Vagina (tissue), 2 donors: ENCODE data around the gene CA4.
"Not testable (repeated sequence)": the region's sequence is repeated elsewhere in the genome, so short reads cannot be mapped to it uniquely, and the experiment has no call there.

Experiments used
- CTCF ChIP-seq, 3 experiments: fragments of 450-650 bp in 2 of 3; fragments of 200-600 bp in 1 of 3; sonication (generic) in 1 of 3; IDR thresholded peaks; one replicate each; pipeline ENCODE4 v1.5.1; 2017 to 2019; ENCODE audit warnings: antibody characterized with exemption in 3 of 3, mild to moderate bottlenecking in 2 of 3, moderate library complexity in 2 of 3
- POLR2AphosphoS5 ChIP-seq, 2 donors: sonication (generic); formaldehyde crosslinking; IDR thresholded peaks; one replicate each; pipeline ENCODE4 v1.9.0; 2017; ENCODE audit warnings: antibody characterized with exemption in 2 of 2, mild to moderate bottlenecking in 2 of 2, low read depth in 1 of 2; ENCODE audit not compliant: insufficient read depth in 1 of 2

- not testable (repeated sequence) for TF ChIP-seq CTCF (IDR thresholded peaks at IDR 0.05); POLR2AphosphoS5 (IDR thresholded peaks at IDR 0.05; ENCODE audit: insufficient read depth in 1 of 2, low read depth in 1 of 2)
These were observed 40.3 kb downstream of the CA4 start for GRCh38 chr17:60190032-60190431.
